Tibial nerve (tissue), 4 donors: ENCODE results near the gene GON4L. TPM values are rescaled to one million over a fixed set of nuclear protein-coding genes. Genes with fewer than 3 reads are reported as not detected.

Experiments used
- DNase-seq, 2 donors: peaks; one replicate each; pipeline ENCODE4 v3.0.0-alpha.2; 2019; ENCODE audit warnings: low spot score in 2 of 2
- H3K27ac ChIP-seq, 4 donors: fragments of 200-600 bp; sonication (generic) in 3 of 4; one replicate each; pipeline ENCODE4 v1.5.1; 2017 to 2019; ENCODE audit warnings: mild to moderate bottlenecking in 1 of 4
- H3K27me3 ChIP-seq, 2 donors: fragments of 200-600 bp; sonication (generic) in 1 of 2; one replicate each; pipeline versions ENCODE4 v1.5.1 to v1.6.0; 2017 to 2019
- H3K36me3 ChIP-seq, 3 donors: fragments of 200-600 bp; sonication (generic); one replicate each; pipeline ENCODE4 v1.5.1; 2018 to 2019
- H3K4me1 ChIP-seq, 4 donors: fragments of 200-600 bp; sonication (generic) in 3 of 4; one replicate each; pipeline ENCODE4 v1.5.1; 2017 to 2019
- H3K4me3 ChIP-seq, 4 donors: fragments of 200-600 bp; sonication (generic) in 3 of 4; one replicate each; pipeline ENCODE4 v1.5.1; 2017 to 2019; ENCODE audit warnings: mild to moderate bottlenecking in 1 of 4, moderate library complexity in 1 of 4
- H3K9me3 ChIP-seq, 4 donors: fragments of 200-600 bp; sonication (generic) in 3 of 4; one replicate each; pipeline ENCODE4 v1.5.1; 2017 to 2019
- CTCF ChIP-seq, 5 experiments: fragments of 200-600 bp in 3 of 5; fragments of 450-650 bp in 2 of 5; sonication (generic) in 3 of 5; IDR thresholded peaks; one replicate each; pipeline ENCODE4 v1.5.1; 2016 to 2019; ENCODE audit warnings: antibody characterized with exemption in 5 of 5, mild to moderate bottlenecking in 3 of 5, moderate library complexity in 2 of 5
- EP300 ChIP-seq, 2 donors: sonication (generic); formaldehyde crosslinking; IDR thresholded peaks; one replicate each; pipeline ENCODE4 v1.6.1; 2017; ENCODE audit warnings: antibody characterized with exemption in 2 of 2, mild to moderate bottlenecking in 1 of 2
- POLR2A ChIP-seq, 2 donors: fragments of 450-650 bp; IDR thresholded peaks; one replicate each; pipeline ENCODE4 v1.6.1; 2017; ENCODE audit warnings: antibody characterized with exemption in 2 of 2, mild to moderate bottlenecking in 2 of 2, moderate library complexity in 2 of 2
- WGBS, 2 donors: methylation state at CpG; one replicate each; pipeline ENCODE4 v1.1.5; 2018; 5-methylcytosine and 5-hydroxymethylcytosine counted together
- total RNA-seq, 4 donors: library from RNA; depleted of rRNA; stranded (reverse); fragments of >200 nt; gene quantifications; one replicate each; pipeline ENCODE4 v1.1.0, GENCODE V29; 2016

Gene GON4L
- total RNA-seq, 4 donors from 2014 or later, result 53.3 to 88.2 (median 66.2) TPM

- Histone ChIP-seq H3K9me3 (no peaks in the 10 kb centered on the region), H3K4me3 (no peak overlapping the region), H3K27ac (peak overlapping the region; percentile 30 to 91 (median 64)), H3K4me1 (peaks cover 0 to 56% (median 7%) of the 10 kb centered on the region in 4 donors), H3K27me3 (no peaks in the 10 kb centered on the region), H3K36me3 (peaks cover 0 to 22% (median 0%) of the 10 kb centered on the region in 3 donors)
- peak; percentile 22 to 26 for DNase-seq
- TF ChIP-seq EP300 (IDR thresholded peaks at IDR 0.05) (peak in 1 of 2 donors; percentile 69), CTCF (IDR thresholded peaks at IDR 0.05) (no peak)
- 42 to 43% methylated on average over 1 of the region's 1 CpG for WGBS, 2 donors
These were observed 14.4 kb upstream of the GON4L start for GRCh38 chr1:155871390-155871789.

GRCh38 chr1:155867766-155868165 is 10.8 kb upstream of the GON4L start:
- H3K4me3 ChIP-seq, result no peak overlapping the region
- DNase-seq, result no peak
- no peaks in the 10 kb centered on the region for H3K27me3 ChIP-seq
- H3K27ac ChIP-seq, result peak overlapping the region in 1 of 4 donors; percentile 52
- 95 to 96% methylated on average over 8 of the region's 8 CpGs for WGBS, 2 donors
- peaks cover 0 to 22% (median 0%) of the 10 kb centered on the region in 3 donors for H3K36me3 ChIP-seq
- H3K9me3 ChIP-seq, result no peaks in the 10 kb centered on the region
- H3K4me1 ChIP-seq, result peaks cover 0 to 41% (median 7%) of the 10 kb centered on the region in 4 donors
- TF ChIP-seq POLR2A (IDR thresholded peaks at IDR 0.05) (no peak), EP300 (IDR thresholded peaks at IDR 0.05) (no peak), CTCF (IDR thresholded peaks at IDR 0.05) (no peak)

GRCh38 chr1:155864393-155864792 is 7.4 kb upstream of the GON4L start:
- no peak for DNase-seq
- no peaks in the 10 kb centered on the region for H3K9me3 ChIP-seq

GRCh38 chr1:155861896-155862295 is 4.9 kb upstream of the GON4L start:
- Histone ChIP-seq H3K9me3 (no peaks in the 10 kb centered on the region), H3K4me1 (peaks cover 0 to 42% (median 9%) of the 10 kb centered on the region in 4 donors), H3K27me3 (no peaks in the 10 kb centered on the region), H3K36me3 (no peaks in the 10 kb centered on the region), H3K4me3 (no peak overlapping the region), H3K27ac (peak overlapping the region; percentile 82 to 98 (median 88))
- TF ChIP-seq CTCF (IDR thresholded peaks at IDR 0.05), result no peak
- no peak for TF ChIP-seq EP300 (IDR thresholded peaks at IDR 0.05)
- TF ChIP-seq POLR2A (IDR thresholded peaks at IDR 0.05), result no peak
- no peak for DNase-seq
- WGBS, 2 donors, result 83 to 93% methylated on average over 2 of the region's 2 CpGs

More at GRCh38 chr1:155864393-155864792, 7.4 kb upstream of the GON4L start:
- H3K4me3 ChIP-seq, result no peak overlapping the region
- peak overlapping the region in 2 of 4 donors; percentile 18 to 98 for H3K27ac ChIP-seq
- H3K27me3 ChIP-seq, result no peaks in the 10 kb centered on the region
- TF ChIP-seq CTCF (IDR thresholded peaks at IDR 0.05), result no peak
- peaks cover 0 to 17% (median 0%) of the 10 kb centered on the region in 3 donors for H3K36me3 ChIP-seq
- H3K4me1 ChIP-seq, result peaks cover 0 to 33% (median 4%) of the 10 kb centered on the region in 4 donors

GRCh38 chr1:155860970-155861510 is 4.0 kb upstream of the GON4L start:
- DNase-seq, result no peak
- no peak for TF ChIP-seq CTCF (IDR thresholded peaks at IDR 0.05)
- TF ChIP-seq POLR2A (IDR thresholded peaks at IDR 0.05), result no peak
- no peak for TF ChIP-seq EP300 (IDR thresholded peaks at IDR 0.05)
- Histone ChIP-seq H3K4me3 (peak overlapping the region; percentile 33 to 58 (median 38)), H3K4me1 (peaks cover 0 to 48% (median 13%) of the 10 kb centered on the region in 4 donors), H3K9me3 (no peaks in the 10 kb centered on the region), H3K36me3 (no peaks in the 10 kb centered on the region), H3K27ac (peak overlapping the region; percentile 82 to 98 (median 88)), H3K27me3 (no peaks in the 10 kb centered on the region)
- WGBS, 2 donors, result 23% methylated on average over 2 of the region's 2 CpGs
